ENCODE results near the gene FKTN. TPM values are rescaled to one million over a fixed set of nuclear protein-coding genes. Genes with fewer than 3 reads are reported as not detected.

The FKTN gene
- total and polyA plus RNA-seq, 2 donors (not counting 1 experiment from before 2014, with no cell fraction given), result 5.3 to 16.2 TPM

DNA sequence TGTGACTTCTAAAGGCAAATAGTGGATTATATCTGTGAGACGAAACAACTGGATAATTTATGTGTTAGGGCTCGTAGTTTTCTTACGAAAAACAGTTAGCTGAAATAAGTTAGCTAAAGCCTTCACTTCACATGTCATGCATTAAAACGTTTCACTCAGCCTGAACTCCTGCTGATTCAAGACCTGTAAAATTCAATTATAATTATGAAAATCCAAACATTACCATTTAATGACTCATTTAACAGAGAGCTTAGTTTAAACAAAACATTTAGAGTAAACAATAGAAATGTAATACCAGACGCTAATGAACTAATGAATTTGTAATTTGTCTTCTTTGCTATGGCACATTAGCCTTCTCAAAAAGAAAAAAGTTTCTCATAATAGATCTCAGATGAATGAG, 106.0 kb downstream of the FKTN start:
- peaks cover 0 to 15% (median 0%) of the 10 kb centered on the region in 3 donors for H3K9me3 ChIP-seq (ENCODE audit: control extremely low read depth in 1 of 3, control insufficient read depth in 2 of 3, insufficient read depth in 1 of 3, low read length in 2 of 3)
- H3K36me3 ChIP-seq (replicated peaks in 1 of 2; ENCODE audit: control extremely low read depth in 1 of 2, control insufficient read depth in 1 of 2, extremely low read depth in 1 of 2, insufficient read depth in 2 of 2, low read length in 1 of 2), result no peaks in the 10 kb centered on the region
- no peak overlapping the region for H3K9ac ChIP-seq (ENCODE audit: low read length)
- H2AFZ ChIP-seq (ENCODE audit: insufficient read depth, low read depth, low read length, poor library complexity, severe bottlenecking), result no peak overlapping the region
- ChIA-PET POLR2A (no interaction called here), CTCF (interaction anchor here (0.7 kb wide), 1 partner anchor 15 kb away, joined by 3 read pairs; no protein-coding TSS in a partner anchor)
- H3K27me3 Mint-ChIP-seq, result peaks cover 4% of the 10 kb centered on the region
- no peak overlapping the region for H3K4me2 ChIP-seq (replicated peaks; ENCODE audit: low read depth, low read length, poor library complexity, severe bottlenecking)
- peaks cover 31% of the 10 kb centered on the region for H3K4me1 Mint-ChIP-seq
- ATAC-seq (ENCODE audit: low read depth) (no peak), DNase-seq (no peak)
- no peaks in the 10 kb centered on the region for H3K79me2 ChIP-seq (ENCODE audit: control insufficient read depth, insufficient read depth, low read length)
- peaks cover 0 to 4% (median 0%) of the 10 kb centered on the region in 4 experiments for H3K27me3 ChIP-seq (replicated peaks in 1 of 4; ENCODE audit: control extremely low read depth in 1 of 4, control insufficient read depth in 3 of 4, insufficient read depth in 4 of 4, low read length in 3 of 4)
- TF ChIP-seq, protein P1, sequence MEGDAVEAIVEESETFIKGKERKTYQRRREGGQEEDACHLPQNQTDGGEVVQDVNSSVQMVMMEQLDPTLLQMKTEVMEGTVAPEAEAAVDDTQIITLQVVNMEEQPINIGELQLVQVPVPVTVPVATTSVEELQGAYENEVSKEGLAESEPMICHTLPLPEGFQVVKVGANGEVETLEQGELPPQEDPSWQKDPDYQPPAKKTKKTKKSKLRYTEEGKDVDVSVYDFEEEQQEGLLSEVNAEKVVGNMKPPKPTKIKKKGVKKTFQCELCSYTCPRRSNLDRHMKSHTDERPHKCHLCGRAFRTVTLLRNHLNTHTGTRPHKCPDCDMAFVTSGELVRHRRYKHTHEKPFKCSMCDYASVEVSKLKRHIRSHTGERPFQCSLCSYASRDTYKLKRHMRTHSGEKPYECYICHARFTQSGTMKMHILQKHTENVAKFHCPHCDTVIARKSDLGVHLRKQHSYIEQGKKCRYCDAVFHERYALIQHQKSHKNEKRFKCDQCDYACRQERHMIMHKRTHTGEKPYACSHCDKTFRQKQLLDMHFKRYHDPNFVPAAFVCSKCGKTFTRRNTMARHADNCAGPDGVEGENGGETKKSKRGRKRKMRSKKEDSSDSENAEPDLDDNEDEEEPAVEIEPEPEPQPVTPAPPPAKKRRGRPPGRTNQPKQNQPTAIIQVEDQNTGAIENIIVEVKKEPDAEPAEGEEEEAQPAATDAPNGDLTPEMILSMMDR (IDR thresholded peaks at IDR 0.05), result no peak
- no peak for TF ChIP-seq EZH2 (IDR thresholded peaks at IDR 0.05; ENCODE audit: borderline replicate concordance, insufficient read depth, low read depth, low read length, poor library complexity, severe bottlenecking)
- no peak overlapping the region for H3K4me3 Mint-ChIP-seq
- H3K27ac ChIP-seq (ENCODE audit: low read length in 2 of 2), result no peak overlapping the region
- no peaks in the 10 kb centered on the region for H3K9me3 Mint-ChIP-seq (ENCODE audit: insufficient read depth)
- H3K4me1 ChIP-seq (ENCODE audit: control insufficient read depth in 2 of 2, insufficient read depth in 2 of 2, low read length in 2 of 2), result peaks cover 23 to 24% of the 10 kb centered on the region in 2 donors
- no CpG with 5 or more reads among the region's 5 CpGs for WGBS (ENCODE audit: insufficient coverage)
- H4K20me1 ChIP-seq (ENCODE audit: control insufficient read depth, insufficient read depth, low read length, poor library complexity, severe bottlenecking), result no peaks in the 10 kb centered on the region
- H3K27ac Mint-ChIP-seq, result peak overlapping the region; percentile 53
- intact Hi-C loops (cut with micrococcal nuclease), result no loop called here
- no peak overlapping the region for H3K4me3 ChIP-seq (ENCODE audit: control extremely low read depth in 1 of 5, extremely low read depth in 1 of 5, insufficient read depth in 1 of 5, low read depth in 2 of 5, low read length in 4 of 5)

DNA sequence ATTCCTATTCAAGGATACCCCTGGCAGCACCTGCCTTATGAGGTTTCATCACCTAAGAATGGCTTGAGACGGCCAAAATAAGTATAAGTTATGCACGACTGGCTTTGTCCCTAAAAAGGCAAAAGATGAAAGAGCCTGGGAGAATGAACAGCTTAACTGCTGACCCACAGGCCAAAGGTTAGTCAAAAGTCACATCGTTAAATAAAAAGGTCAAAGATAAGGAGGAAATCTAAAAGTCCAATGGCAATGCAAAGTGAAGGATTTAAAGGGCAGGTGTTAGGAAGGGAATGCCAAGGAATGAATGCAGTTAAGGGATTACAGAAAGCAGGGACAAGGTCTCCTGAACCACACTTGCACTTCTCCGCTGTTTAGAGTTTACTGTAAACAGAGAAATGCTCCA, 109.9 kb downstream of the FKTN start:
- ATAC-seq (ENCODE audit: low read depth) (no peak), DNase-seq (no peak)
- H2AFZ ChIP-seq (ENCODE audit: insufficient read depth, low read depth, low read length, poor library complexity, severe bottlenecking), result no peak overlapping the region
- peaks cover 5 to 6% of the 10 kb centered on the region in 2 donors for H3K4me1 ChIP-seq (ENCODE audit: control insufficient read depth in 2 of 2, insufficient read depth in 2 of 2, low read length in 2 of 2)
- H3K4me3 ChIP-seq (ENCODE audit: control extremely low read depth in 1 of 5, extremely low read depth in 1 of 5, insufficient read depth in 1 of 5, low read depth in 2 of 5, low read length in 4 of 5), result no peak overlapping the region
- 91% methylated on average over 3 of the region's 4 CpGs for WGBS (ENCODE audit: insufficient coverage)
- Mint-ChIP-seq H3K4me3 (no peak overlapping the region), H3K9me3 (ENCODE audit: insufficient read depth) (peaks cover 1% of the 10 kb centered on the region), H3K27ac (no peak overlapping the region), H3K27me3 (no peaks in the 10 kb centered on the region), H3K4me1 (peaks cover 9% of the 10 kb centered on the region)
- no peak overlapping the region for H3K9ac ChIP-seq (ENCODE audit: low read length)
- intact Hi-C loops (cut with micrococcal nuclease), result no loop called here
- H3K79me2 ChIP-seq (ENCODE audit: control insufficient read depth, insufficient read depth, low read length), result no peaks in the 10 kb centered on the region
- POLR2A ChIA-PET, result no interaction called here
- no peak overlapping the region for H3K27ac ChIP-seq (ENCODE audit: low read length in 2 of 2)
- CTCF ChIA-PET, result interaction anchor here (1.7 to 3.1 kb wide), 2 partner anchors 14 to 50 kb away, joined by 4 to 12 read pairs; no protein-coding TSS in a partner anchor
- no peaks in the 10 kb centered on the region for H3K36me3 ChIP-seq (replicated peaks in 1 of 2; ENCODE audit: control extremely low read depth in 1 of 2, control insufficient read depth in 1 of 2, extremely low read depth in 1 of 2, insufficient read depth in 2 of 2, low read length in 1 of 2)
- TF ChIP-seq, protein P1 (IDR thresholded peaks at IDR 0.05), result no peak
- no peak for TF ChIP-seq EZH2 (IDR thresholded peaks at IDR 0.05; ENCODE audit: borderline replicate concordance, insufficient read depth, low read depth, low read length, poor library complexity, severe bottlenecking)
- H3K9me3 ChIP-seq (ENCODE audit: control extremely low read depth in 1 of 3, control insufficient read depth in 2 of 3, insufficient read depth in 1 of 3, low read length in 2 of 3), result peaks cover 0 to 7% (median 0%) of the 10 kb centered on the region in 3 donors
- H4K20me1 ChIP-seq (ENCODE audit: control insufficient read depth, insufficient read depth, low read length, poor library complexity, severe bottlenecking), result no peaks in the 10 kb centered on the region
- no peak overlapping the region for H3K4me2 ChIP-seq (replicated peaks; ENCODE audit: low read depth, low read length, poor library complexity, severe bottlenecking)
- H3K27me3 ChIP-seq (replicated peaks in 1 of 4; ENCODE audit: control extremely low read depth in 1 of 4, control insufficient read depth in 3 of 4, insufficient read depth in 4 of 4, low read length in 3 of 4), result no peaks in the 10 kb centered on the region
